ENCODE data around the gene SYCE3.

- no peak for TF ChIP-seq SUZ12 (IDR thresholded peaks at IDR 0.05; ENCODE audit: extremely low read depth, insufficient read depth, insufficient read length)
- TF ChIP-seq ZNF274 (IDR thresholded peaks at IDR 0.05; ENCODE audit: low read depth, low read length), result no peak
- TF ChIP-seq YY1 (IDR thresholded peaks at IDR 0.05; ENCODE audit: insufficient read depth, insufficient read length), result no peak
Observed at GRCh38 chr22:50525104-50525857, 37.4 kb downstream of the SYCE3 start, which contains the start of gene SCO2.

All from NT2/D1 (cell line).